Fibroblast of skin of right biceps (primary cell): ENCODE measurements around the gene ANTKMT.

Experiments
- DNase-seq: peaks from one replicate; pipeline ENCODE4 v3.0.0-alpha.2; 2013

Gene ANTKMT

DNA sequence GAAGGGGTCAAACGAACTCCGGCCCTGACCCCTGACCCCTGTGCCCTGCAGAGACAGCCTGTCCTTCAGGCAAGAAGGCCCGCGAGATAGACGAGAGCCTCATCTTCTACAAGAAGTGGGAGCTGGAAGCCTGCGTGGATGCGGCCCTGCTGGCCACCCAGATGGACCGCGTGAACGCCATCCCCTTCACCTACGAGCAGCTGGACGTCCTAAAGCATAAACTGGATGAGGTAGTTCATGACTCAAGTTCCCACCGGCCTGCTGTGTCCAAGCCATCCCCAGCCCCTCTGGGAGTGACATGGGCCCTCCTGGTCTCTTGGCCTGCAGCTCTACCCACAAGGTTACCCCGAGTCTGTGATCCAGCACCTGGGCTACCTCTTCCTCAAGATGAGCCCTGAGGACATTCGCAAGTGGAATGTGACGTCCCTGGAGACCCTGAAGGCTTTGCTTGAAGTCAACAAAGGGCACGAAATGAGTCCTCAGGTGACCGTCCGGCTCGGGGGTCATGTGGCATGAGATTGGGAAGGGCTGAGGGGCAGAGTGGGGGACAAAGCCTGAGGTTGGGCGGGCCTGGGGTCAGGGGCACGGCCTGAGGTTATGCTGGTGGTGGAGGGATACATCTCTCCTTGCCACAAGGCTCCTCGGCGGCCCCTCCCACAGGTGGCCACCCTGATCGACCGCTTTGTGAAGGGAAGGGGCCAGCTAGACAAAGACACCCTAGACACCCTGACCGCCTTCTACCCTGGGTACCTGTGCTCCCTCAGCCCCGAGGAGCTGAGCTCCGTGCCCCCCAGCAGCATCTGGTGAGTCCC, 45.3 kb downstream of the ANTKMT start:
- no peak for DNase-seq

GRCh38 chr16:766820-767640, 46.1 kb downstream of the ANTKMT start:
- DNase-seq, result no peak

DNA sequence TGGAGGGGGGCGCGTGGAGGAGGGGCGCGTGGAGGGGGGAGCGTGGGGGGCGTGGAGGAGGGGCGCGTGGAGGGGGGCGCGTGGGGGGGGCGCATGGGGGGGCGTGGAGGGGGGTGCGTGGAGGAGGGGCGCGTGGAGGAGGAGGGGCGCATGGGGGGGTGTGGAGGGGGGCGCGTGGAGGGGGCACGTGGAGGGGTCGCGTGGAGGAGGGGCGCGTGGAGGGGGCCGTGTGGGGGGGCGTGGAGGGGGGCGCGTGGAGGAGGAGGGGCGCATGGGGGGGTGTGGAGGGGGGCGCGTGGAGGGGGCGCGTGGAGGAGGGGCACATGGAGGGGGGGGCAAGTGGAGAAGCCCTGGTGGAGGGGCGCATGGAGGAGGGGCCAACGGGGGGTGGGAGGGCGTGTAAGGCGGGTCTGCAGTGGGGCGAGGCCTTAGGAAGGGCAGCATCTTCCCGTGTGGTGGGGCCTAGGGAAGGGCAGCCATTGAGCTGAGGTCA, 46.8 kb downstream of the ANTKMT start:
- DNase-seq, result no peak

DNA sequence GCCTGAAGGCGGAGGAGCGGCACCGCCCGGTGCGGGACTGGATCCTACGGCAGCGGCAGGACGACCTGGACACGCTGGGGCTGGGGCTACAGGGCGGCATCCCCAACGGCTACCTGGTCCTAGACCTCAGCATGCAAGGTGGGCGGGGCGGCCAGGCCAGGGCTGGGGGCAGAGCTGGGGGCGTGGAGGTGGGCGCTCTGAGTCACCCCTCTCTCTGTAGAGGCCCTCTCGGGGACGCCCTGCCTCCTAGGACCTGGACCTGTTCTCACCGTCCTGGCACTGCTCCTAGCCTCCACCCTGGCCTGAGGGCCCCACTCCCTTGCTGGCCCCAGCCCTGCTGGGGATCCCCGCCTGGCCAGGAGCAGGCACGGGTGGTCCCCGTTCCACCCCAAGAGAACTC, 47.5 kb downstream of the ANTKMT start:
- no peak for DNase-seq

- DNase-seq, result no peak
Observed at GRCh38 chr16:769184-769784, 48.3 kb downstream of the ANTKMT start.

GRCh38 chr16:769934-770333, 49.0 kb downstream of the ANTKMT start:
- DNase-seq, result no peak

DNA sequence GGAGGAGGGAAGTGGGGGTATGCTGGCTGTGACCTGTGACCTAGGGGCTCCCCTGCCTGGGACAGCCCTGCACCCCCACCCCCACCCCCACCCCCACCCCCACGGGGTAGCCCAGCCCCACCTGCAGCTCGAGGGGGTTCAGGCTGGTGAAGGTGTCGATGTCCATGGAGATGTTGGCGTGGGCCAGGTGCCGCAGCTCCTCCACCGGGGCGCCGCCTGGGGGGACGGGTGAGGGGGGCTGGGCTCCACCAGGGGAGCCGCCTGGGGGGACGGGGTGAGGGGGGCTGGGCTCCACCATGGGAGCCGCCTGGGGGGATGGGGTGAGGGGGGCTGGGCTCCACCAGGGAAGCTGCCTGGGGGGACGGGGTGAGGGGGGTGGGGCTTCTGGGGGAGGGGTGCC, 49.5 kb downstream of the ANTKMT start:
- DNase-seq, result no peak
